D721Med (cell line): Measurements from ENCODE around the gene PLCB4.

ENCODE experiments used
- DNase-seq: peaks from one replicate; pipeline ENCODE4 v3.0.0; 2011; ENCODE audit warnings: low spot score; ENCODE audit not compliant: insufficient read length
- FAIRE-seq: peaks from 2 replicates; lab custom pipeline; 2011; peaks lifted over from hg19 to GRCh38; lab: Jason Lieb, UNC
- TF ChIP-seq, protein P1 (sequence below): IDR thresholded peaks from 2 replicates; pipeline ENCODE4 v1.5.1; 2012; ENCODE audit warnings: mild to moderate bottlenecking, control low read depth; ENCODE audit not compliant: insufficient read depth; ENCODE audit errors: missing control alignments

Gene PLCB4

DNA sequence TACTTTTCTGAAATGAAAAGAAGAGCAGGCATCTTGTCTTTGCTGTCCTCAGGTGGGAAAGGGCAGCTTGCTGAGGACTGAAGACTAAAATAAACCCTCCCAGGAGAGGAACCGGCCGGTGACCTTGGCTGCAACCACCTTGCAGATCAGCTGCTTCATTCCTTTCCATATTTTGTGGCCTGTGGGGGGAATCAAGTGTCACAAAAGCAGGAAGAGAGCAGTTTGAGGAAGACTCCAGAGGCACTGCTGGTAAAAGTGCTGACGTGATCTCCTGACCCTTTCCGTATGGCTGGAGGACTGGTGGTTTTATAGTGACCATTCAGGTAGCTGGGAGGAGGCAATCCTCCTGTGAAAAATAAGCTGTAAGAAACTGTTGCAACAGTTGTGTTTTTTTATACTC lies 157.0 kb downstream of the PLCB4 start:
- FAIRE-seq, result no peak
- no peak for DNase-seq

DNA sequence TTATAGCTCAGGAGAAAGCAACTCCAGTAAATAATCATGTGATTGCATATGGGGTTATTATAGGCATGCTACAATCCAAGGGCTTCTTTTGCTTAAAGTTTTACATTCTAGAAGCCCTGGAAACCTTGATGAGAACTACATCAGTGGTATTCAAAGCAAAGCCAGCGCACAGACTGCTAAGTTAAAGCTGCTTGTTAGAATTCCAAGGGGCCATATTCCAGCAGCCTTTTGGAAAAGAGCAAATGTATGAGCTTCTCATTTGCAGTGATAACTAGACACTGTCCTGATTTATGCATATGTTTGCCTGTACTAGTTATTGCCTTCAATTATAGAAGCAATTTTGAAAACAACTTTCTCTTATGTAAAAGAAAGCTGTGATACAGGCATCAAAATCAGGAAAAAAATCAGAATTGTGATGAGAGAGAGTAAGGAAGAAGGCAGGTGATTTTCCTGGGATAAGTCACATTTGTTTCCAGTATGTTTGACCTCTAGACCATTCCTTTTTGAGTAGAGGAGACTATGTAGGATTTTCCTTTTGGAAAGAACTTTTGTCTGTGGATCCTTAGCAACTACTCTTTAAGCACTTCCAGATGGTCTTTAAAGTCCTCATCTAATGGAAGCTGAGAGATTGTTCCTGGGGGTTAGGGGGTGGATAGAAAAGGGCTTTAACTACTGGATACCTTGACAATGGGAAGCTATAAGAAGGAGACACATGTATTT lies 159.2 kb downstream of the PLCB4 start:
- DNase-seq (no peak), FAIRE-seq (no peak)
- TF ChIP-seq, protein P1, sequence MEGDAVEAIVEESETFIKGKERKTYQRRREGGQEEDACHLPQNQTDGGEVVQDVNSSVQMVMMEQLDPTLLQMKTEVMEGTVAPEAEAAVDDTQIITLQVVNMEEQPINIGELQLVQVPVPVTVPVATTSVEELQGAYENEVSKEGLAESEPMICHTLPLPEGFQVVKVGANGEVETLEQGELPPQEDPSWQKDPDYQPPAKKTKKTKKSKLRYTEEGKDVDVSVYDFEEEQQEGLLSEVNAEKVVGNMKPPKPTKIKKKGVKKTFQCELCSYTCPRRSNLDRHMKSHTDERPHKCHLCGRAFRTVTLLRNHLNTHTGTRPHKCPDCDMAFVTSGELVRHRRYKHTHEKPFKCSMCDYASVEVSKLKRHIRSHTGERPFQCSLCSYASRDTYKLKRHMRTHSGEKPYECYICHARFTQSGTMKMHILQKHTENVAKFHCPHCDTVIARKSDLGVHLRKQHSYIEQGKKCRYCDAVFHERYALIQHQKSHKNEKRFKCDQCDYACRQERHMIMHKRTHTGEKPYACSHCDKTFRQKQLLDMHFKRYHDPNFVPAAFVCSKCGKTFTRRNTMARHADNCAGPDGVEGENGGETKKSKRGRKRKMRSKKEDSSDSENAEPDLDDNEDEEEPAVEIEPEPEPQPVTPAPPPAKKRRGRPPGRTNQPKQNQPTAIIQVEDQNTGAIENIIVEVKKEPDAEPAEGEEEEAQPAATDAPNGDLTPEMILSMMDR, result no peak

More for the DNA sequence above, 157.0 kb downstream of the PLCB4 start:
- TF ChIP-seq, protein P1, result no peak

DNA sequence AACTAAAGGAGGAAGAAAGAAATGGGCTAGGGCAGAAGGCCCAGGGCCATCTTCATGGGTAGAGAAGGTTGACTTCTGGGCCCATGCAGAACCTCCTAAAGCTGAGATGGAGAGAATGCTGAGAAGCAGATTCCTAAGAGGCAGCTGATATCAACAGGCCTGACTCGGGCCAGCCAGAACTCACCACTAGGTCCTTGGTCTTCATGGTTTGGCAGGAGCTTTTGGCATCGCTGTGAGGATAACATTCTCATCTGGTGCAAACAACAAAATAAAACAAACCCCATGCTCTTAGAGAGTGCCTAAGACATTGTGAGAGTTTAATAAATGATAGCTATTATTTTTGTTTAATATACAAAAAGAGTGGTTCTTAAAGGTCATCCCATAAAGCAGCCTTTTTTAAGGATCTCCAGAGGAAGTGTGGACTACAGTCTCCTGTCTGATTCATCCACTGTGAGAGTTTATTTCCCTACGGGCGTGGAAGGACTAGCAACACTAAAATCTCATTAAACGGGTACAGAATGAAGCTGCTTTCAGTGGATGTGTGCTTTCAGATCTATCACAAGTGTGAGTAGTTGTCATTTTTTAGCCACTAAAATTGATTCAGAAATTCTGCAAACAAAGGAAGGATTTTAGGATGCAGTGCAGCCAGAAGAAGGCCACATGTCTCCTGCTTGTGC lies 160.0 kb downstream of the PLCB4 start:
- TF ChIP-seq, protein P1, result no peak
- no peak for DNase-seq
- no peak for FAIRE-seq

DNA sequence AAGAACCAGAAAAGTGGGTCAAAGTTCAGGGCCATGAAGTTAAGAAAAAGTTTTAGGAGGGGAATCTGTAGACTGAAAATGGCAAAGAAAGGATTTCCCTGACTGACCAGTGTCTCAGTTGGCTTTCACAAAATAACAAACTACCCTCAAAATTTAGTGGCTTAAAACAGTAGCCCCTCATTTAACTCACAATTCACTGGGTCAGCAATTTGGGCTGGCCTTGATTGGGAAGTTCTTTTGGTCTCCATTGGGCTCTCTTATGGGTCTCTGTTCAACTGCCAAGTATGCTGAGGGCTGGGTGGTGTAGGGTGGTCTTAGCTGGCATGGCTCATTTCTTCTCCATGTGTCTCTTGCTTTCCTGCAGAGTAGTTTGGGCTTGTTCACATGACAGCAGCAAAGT lies 161.5 kb downstream of the PLCB4 start:
- no peak for FAIRE-seq
- TF ChIP-seq, protein P1, result no peak
- DNase-seq, result no peak

DNA sequence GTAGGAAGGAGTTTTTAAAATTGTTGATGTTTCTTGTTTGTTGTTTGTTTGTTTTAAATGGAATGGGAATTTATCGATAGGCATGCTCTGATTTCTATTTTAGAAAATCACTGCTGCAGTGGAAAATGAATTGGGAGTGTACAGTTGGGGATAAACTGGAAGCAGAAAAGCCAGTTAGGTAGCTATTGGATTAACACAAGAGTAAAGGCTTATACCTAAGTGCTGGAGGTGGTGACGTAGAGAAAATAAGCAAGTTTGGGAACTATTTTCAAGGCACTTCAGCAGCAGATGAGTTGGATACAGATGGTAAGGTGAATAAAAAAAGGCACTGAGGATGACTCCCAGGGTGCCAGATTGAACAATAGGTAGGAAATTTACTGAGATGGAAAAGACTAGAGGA lies 164.9 kb downstream of the PLCB4 start:
- no peak for FAIRE-seq

DNA sequence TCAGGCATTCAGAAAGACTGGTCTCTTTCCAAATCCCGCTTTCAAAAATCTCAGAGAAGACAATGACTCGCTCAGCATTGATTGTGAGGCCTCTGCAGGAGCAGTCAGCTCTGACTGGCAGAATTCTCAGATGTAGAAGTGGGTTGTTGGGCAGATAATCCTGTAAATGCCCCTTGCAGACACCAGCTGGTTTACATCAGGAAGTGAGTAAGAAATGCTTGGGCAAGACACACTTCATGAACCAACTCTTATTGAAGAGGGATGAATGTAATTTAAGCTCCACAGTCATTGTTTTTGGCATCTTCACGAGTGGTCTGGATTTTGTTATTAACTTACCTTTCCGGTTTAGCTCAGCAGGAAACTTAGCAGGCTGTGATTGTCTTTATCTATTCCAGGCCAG lies 166.6 kb downstream of the PLCB4 start:
- TF ChIP-seq, protein P1, result no peak
- no peak for DNase-seq
- FAIRE-seq, result no peak

More for the DNA sequence above, 164.9 kb downstream of the PLCB4 start:
- TF ChIP-seq, protein P1, result no peak
- DNase-seq, result no peak

DNA sequence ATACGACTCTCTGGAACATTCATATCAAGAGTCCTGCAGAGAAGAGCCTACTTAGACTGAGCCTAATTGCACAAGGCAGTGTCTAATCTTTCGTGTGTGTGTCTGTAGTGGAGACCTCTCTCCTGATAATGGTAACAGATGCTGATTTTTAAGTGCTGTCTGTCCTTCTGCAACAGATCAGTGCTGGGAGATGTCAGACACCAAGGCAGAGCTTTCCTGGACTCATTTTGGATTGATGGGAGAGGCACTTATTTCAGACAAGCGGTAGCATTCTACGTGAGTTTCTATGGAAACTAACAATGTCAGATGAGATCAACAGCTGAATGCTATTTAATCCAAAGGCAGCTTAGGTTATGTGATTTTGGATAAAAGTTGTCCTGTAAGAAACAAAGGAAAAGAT lies 167.6 kb downstream of the PLCB4 start:
- DNase-seq (no peak), FAIRE-seq (no peak)
- TF ChIP-seq, protein P1, result no peak
